ENCODE measurements around the gene ASCC1. TPM values are rescaled to one million over a fixed set of nuclear protein-coding genes. Genes with fewer than 3 reads are reported as not detected.

ASCC1 gene
- total RNA-seq, 1 donor from 2014 or later: 38.6 TPM

DNA sequence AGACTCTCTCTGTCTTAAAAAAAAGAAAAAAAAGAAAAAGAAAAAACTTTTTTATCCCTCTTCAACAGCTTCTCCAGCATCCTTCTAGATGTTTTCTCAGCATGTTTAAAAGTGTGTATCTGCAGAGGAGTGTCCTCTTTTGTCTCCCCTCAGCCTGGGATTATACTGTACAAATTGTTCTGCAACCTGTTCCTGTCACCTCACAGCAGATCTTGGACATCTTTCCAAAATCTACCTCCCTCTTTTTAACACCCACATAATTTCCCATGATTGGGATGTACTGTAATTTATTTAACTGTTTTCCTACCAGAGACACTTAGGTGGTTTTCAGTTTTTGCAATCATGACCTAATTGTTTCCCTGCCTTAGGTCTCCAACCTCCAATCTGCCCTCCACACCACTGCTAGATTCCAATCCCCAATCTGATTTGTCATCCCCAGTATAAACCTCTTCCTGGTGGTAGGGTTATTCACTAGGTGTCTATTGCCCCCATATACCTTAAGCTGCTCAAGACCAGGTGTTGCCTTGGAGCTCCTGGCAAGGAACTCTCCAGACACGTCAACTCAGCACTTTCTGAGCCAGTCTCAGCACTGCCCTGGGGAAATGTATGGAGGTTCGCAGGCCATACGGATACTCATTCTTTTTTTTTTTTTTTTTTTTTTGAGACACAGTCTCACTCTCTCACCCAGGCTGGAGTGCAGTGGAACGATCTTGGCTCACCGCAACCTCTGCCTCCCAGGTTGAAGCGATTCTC is 40.1 kb upstream of the ASCC1 start:
- no peaks in the 10 kb centered on the region for H3K36me3 ChIP-seq (ENCODE audit: control insufficient read depth, insufficient read depth, low read length)
- TF ChIP-seq, protein P1, sequence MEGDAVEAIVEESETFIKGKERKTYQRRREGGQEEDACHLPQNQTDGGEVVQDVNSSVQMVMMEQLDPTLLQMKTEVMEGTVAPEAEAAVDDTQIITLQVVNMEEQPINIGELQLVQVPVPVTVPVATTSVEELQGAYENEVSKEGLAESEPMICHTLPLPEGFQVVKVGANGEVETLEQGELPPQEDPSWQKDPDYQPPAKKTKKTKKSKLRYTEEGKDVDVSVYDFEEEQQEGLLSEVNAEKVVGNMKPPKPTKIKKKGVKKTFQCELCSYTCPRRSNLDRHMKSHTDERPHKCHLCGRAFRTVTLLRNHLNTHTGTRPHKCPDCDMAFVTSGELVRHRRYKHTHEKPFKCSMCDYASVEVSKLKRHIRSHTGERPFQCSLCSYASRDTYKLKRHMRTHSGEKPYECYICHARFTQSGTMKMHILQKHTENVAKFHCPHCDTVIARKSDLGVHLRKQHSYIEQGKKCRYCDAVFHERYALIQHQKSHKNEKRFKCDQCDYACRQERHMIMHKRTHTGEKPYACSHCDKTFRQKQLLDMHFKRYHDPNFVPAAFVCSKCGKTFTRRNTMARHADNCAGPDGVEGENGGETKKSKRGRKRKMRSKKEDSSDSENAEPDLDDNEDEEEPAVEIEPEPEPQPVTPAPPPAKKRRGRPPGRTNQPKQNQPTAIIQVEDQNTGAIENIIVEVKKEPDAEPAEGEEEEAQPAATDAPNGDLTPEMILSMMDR (IDR thresholded peaks at IDR 0.05; ENCODE audit: insufficient read depth, low read length, poor library complexity, severe bottlenecking): no peak
- no peak overlapping the region for H3K4me3 ChIP-seq (ENCODE audit: low read depth, low read length)
- DNase-seq (ENCODE audit: low read depth): no peak
- no peaks in the 10 kb centered on the region for H3K27me3 ChIP-seq (ENCODE audit: control insufficient read depth, insufficient read depth, low read length)

DNA sequence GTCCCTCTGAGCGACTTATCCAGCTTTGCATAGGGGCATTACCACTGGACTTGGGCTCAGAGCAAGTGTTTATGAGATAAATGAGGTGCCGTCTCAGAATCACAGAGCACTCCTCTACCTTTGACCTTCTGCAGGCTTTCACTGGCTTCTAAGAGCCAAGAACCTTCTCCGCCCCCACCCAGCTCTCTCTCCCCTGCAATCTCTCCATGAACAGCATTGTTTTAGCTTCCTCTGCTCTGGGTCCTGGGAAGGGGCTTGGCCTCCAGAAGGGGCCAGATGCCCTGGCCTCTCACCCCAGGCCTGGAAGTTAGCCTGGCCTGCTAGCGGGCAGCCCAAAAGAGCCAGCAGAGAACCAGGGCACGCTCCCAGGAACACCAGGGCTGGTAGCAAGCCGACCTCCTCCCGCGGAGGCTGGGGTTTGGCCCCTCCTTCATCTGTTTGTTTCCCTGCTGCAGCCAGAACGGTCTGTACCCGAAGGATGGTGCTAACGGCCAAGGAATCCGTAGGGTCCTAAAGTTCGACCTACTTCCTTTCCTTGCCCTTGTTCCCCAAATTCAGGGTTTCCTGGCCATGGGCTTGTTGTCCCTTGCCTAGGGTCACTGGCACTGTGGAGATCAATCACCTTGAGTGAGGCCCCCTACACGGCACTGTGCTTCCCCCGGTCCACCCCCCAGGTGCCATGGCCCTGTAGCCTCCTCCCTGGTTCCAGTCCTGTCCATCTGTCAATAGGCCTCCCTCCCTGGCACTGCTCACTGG is 38.9 kb upstream of the ASCC1 start:
- Histone ChIP-seq H3K4me3 (ENCODE audit: low read depth, low read length) (no peak overlapping the region), H3K36me3 (ENCODE audit: control insufficient read depth, insufficient read depth, low read length) (no peaks in the 10 kb centered on the region), H3K27me3 (ENCODE audit: control insufficient read depth, insufficient read depth, low read length) (no peaks in the 10 kb centered on the region)
- no peak for DNase-seq (ENCODE audit: low read depth)
- TF ChIP-seq, protein P1 (IDR thresholded peaks at IDR 0.05; ENCODE audit: insufficient read depth, low read length, poor library complexity, severe bottlenecking): no peak

DNA sequence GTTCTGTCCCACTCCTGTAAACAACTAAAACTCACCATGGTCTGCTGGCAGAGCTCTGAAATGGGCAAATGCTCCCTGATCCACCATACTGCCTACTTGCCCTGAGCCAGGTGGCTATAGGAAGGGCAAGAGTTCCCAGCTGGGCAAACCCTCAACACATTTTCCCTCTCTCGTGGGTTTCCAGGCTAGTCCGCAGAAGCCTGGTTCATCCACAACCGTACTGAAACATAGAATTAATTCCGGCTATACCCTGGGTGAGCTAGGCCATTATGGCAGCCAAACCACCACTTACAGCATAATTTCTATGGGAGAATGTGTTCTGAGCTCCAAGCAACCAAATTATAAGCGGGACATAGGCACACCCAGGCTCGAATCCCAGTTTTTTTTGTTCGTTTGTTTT is 37.5 kb upstream of the ASCC1 start:
- no peak for DNase-seq (ENCODE audit: low read depth)
- Histone ChIP-seq H3K4me3 (ENCODE audit: low read depth, low read length) (no peak overlapping the region), H3K27me3 (ENCODE audit: control insufficient read depth, insufficient read depth, low read length) (no peaks in the 10 kb centered on the region), H3K36me3 (ENCODE audit: control insufficient read depth, insufficient read depth, low read length) (no peaks in the 10 kb centered on the region)
- TF ChIP-seq, protein P1 (IDR thresholded peaks at IDR 0.05; ENCODE audit: insufficient read depth, low read length, poor library complexity, severe bottlenecking): no peak

DNA sequence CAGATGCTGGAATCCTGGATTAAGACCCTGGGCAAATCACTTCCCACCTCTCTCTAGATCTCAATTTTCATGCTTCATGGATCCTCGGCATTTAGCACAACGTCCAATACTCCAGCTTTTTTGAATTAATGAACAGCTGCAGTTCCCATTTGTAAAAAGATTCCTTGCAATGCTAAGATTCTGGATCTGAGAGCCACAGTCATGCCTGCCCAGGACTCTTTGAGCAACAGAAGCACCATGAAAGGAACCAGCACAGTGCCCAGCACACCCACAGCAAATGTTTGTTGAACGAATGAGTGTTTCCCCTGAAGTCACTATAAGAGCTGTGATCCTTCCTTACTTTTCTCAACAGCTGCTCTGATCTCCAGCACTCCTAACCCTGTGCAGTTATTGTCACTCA is 36.9 kb upstream of the ASCC1 start:
- TF ChIP-seq, protein P1 (IDR thresholded peaks at IDR 0.05; ENCODE audit: insufficient read depth, low read length, poor library complexity, severe bottlenecking): no peak
- no peak overlapping the region for H3K4me3 ChIP-seq (ENCODE audit: low read depth, low read length)
- no peaks in the 10 kb centered on the region for H3K36me3 ChIP-seq (ENCODE audit: control insufficient read depth, insufficient read depth, low read length)
- DNase-seq (ENCODE audit: low read depth): no peak
- no peaks in the 10 kb centered on the region for H3K27me3 ChIP-seq (ENCODE audit: control insufficient read depth, insufficient read depth, low read length)

DNA sequence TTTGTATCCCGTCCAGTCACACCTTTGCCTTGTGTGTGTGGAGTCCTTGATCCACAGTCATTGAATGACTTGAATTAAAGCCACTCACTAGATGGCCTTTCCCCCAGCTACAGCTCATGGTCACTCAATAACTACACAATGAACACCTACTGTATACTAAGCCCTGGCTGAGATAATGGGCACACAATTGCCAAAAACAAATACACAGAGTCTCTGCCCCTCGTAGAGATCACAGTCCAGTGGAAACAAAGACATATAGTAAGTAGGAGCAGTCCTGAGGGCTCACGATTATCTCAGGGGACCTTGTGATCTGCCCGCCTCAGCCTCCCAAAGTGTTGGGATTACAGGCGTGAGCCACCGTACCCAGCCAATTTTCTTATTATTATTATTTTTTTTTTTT is 35.6 kb upstream of the ASCC1 start:
- Histone ChIP-seq H3K27me3 (ENCODE audit: control insufficient read depth, insufficient read depth, low read length) (no peaks in the 10 kb centered on the region), H3K4me3 (ENCODE audit: low read depth, low read length) (no peak overlapping the region), H3K36me3 (ENCODE audit: control insufficient read depth, insufficient read depth, low read length) (no peaks in the 10 kb centered on the region)
- TF ChIP-seq, protein P1 (IDR thresholded peaks at IDR 0.05; ENCODE audit: insufficient read depth, low read length, poor library complexity, severe bottlenecking): no peak
- no peak for DNase-seq (ENCODE audit: low read depth)
